Panc1 (cell line): Measurements from ENCODE around the gene TPI1. TPM values are rescaled to one million over a fixed set of nuclear protein-coding genes. Genes with fewer than 3 reads are reported as not detected.

ENCODE experiments used
- ATAC-seq: fragments of 200-7000 bp; cut with Tn5 transposase; 2 replicates; pipeline ENCODE4 v1.9.1; 2020; ENCODE audit warnings: mild to moderate bottlenecking, moderate library complexity
- BruUV-seq: library from RNA; stranded (reverse); fragments of 400-500 nt; replicated peaks from 2 replicates; lab custom pipeline; 2021; lab: Mats Ljungman, UMichigan
- CTCF ChIA-PET: fragments of 300-600 bp; sonication (Branson Sonifier 250); formaldehyde crosslinking; loops from one replicate; lab custom pipeline; 2022; ENCODE audit warnings: antibody characterized with exemption; lab: Charles Lee
- POLR2A ChIA-PET: fragments of 300-600 bp; sonication (Branson Sonifier 250); formaldehyde crosslinking; loops from one replicate; lab custom pipeline; 2022; ENCODE audit warnings: antibody characterized with exemption; lab: Charles Lee
- DNase-seq: peaks from one replicate; pipeline ENCODE4 v3.0.0-alpha.2; 2010; ENCODE audit warnings: low read depth, low spot score
- H3K27ac ChIP-seq: 2 replicates; pipeline ENCODE4 v1.5.1; 2011; ENCODE audit warnings: mild to moderate bottlenecking, low read length, inconsistent platforms
- H3K27me3 ChIP-seq: fragments of 200-500 bp; sonication (Bioruptor generic); 2 replicates; pipeline ENCODE4 v1.6.0; 2014; ENCODE audit warnings: low read length, inconsistent platforms; ENCODE audit not compliant: control insufficient read depth, insufficient read depth
- H3K36me3 ChIP-seq: fragments of 200-500 bp; sonication (Bioruptor generic); 2 replicates; pipeline ENCODE4 v1.5.1; 2014; ENCODE audit warnings: inconsistent platforms, mild to moderate bottlenecking, low read length, moderate library complexity; ENCODE audit not compliant: control insufficient read depth, insufficient read depth
- H3K4me1 ChIP-seq: 2 replicates; pipeline ENCODE4 v1.5.1; 2011; ENCODE audit warnings: inconsistent platforms, mild to moderate bottlenecking, low read length, moderate library complexity; ENCODE audit not compliant: control insufficient read depth, insufficient read depth
- H3K4me3 ChIP-seq, 2 experiments: 2 replicates each; pipeline ENCODE4 v1.5.1; 2011 to 2012; ENCODE audit warnings: low read depth in 2 of 2, low read length in 2 of 2, mild to moderate bottlenecking in 2 of 2, inconsistent platforms in 1 of 2, moderate library complexity in 1 of 2
- H3K9me3 ChIP-seq: fragments of 200-500 bp; sonication (Bioruptor generic); 2 replicates; pipeline ENCODE4 v1.5.1; 2014; ENCODE audit warnings: low read depth, mild to moderate bottlenecking, inconsistent platforms, low read length, moderate library complexity; ENCODE audit not compliant: control insufficient read depth, insufficient read depth
- POLR2AphosphoS5 ChIP-seq: IDR thresholded peaks from 2 replicates; pipeline ENCODE4 v1.6.1; 2012; ENCODE audit warnings: mild to moderate bottlenecking, low read depth, low read length, moderate library complexity
- REST ChIP-seq, 2 experiments: IDR thresholded peaks; 2 replicates each; pipeline ENCODE4 v1.6.1; 2011 to 2012; ENCODE audit warnings: low read depth in 2 of 2, control low read depth in 1 of 2, low read length in 1 of 2, mild to moderate bottlenecking in 1 of 2, moderate library complexity in 1 of 2; ENCODE audit not compliant: insufficient read depth in 1 of 2
- SIN3A ChIP-seq: IDR thresholded peaks from 2 replicates; pipeline ENCODE4 v1.6.1; 2012; ENCODE audit warnings: low read depth, mild to moderate bottlenecking, low read length, moderate library complexity, borderline replicate concordance; ENCODE audit not compliant: insufficient read depth
- TCF7L2 ChIP-seq: IDR thresholded peaks from 2 replicates; pipeline ENCODE4 v1.6.1; 2011; ENCODE audit warnings: mild to moderate bottlenecking, low read depth, low read length, inconsistent platforms
- in situ Hi-C: cut with HindIII; loops from 2 replicates; pipeline ENCODE4 v1.10.0; 2016; ENCODE audit warnings: low sequenced_read_pairs, low pct_unique_long_range_greater_than_20kb
- intact Hi-C: fragments of 100-400 bp; cut with micrococcal nuclease; formaldehyde crosslinking; loops from one replicate; pipeline ENCODE4 v1.10.0; 2022; ENCODE audit not compliant: unreplicated experiment
- total RNA-seq: library from RNA; stranded (reverse); gene quantifications from one replicate; pipeline ENCODE4 v1.2.1, GENCODE V29; 2021; ENCODE audit not compliant: unreplicated experiment

Gene TPI1
- total RNA-seq, 1 experiment from 2014 or later: 693 TPM

GRCh38 chr12:6851153-6851920 is 16.0 kb upstream of the TPI1 start, which contains the start of gene CDCA3:
Gene CDCA3, minus strand, starts transcription at chr12:6851286. Its CDS starts 334 bp downstream, at chr12:6850952.
- BruUV-seq: no TSS peak
- H3K4me1 ChIP-seq: peaks cover 15% of the 10 kb centered on the region

GRCh38 chr12:6851921-6852650 is 15.2 kb upstream of the TPI1 start, which contains the start of gene USP5:
Gene USP5, plus strand, starts transcription at chr12:6852150. Its CDS starts 30 bp downstream, at chr12:6852180.
- Histone ChIP-seq H3K36me3 (peaks cover 10% of the 10 kb centered on the region), H3K27me3 (no peaks in the 10 kb centered on the region), H3K9me3 (no peaks in the 10 kb centered on the region), H3K4me1 (peaks cover 15% of the 10 kb centered on the region), H3K4me3 (peak within 1 kb of the TSS; percentile 75 to 89), H3K27ac (peak within 1 kb of the TSS; percentile 94)
- CTCF ChIA-PET: interaction anchor here (0.6 to 1.0 kb wide), 4 partner anchors 17 to 306 kb away, joined by 3 to 5 read pairs (median 4); no protein-coding TSS in a partner anchor
- in situ Hi-C loops: no loop called here
- BruUV-seq: TSS peak; percentile 92
- intact Hi-C loops: no loop called here
- peak; percentile 98 for DNase-seq
- POLR2A ChIA-PET: interaction anchor here (0.5 to 1.1 kb wide), 4 partner anchors 15 to 191 kb away, joined by 4 to 7 read pairs (median 5); partner anchors contain the start of gene TPI1
- peak; percentile 91 for ATAC-seq
- TF ChIP-seq POLR2AphosphoS5: peak; percentile 76; the same call in 1 of the 2 replicates
- TF ChIP-seq SIN3A: 0 out of 2 replicates have a peak, but pooled peaks have one; percentile 49
- no peak for TF ChIP-seq TCF7L2
- TF ChIP-seq REST (IDR thresholded peaks at IDR 0.05; ENCODE audit: insufficient read depth in 1 of 2, low read depth in 2 of 2, low read length in 1 of 2): no peak

More at GRCh38 chr12:6851153-6851920, 16.0 kb upstream of the TPI1 start, which contains the start of gene CDCA3:
- in situ Hi-C loops (no loop called here), intact Hi-C loops (no loop called here)
- ATAC-seq (peak; percentile 84), DNase-seq (peak; percentile 84)
- Histone ChIP-seq H3K27ac (peak within 1 kb of the TSS; percentile 94), H3K9me3 (no peaks in the 10 kb centered on the region), H3K4me3 (peak within 1 kb of the TSS; percentile 75 to 89), H3K36me3 (peaks cover 10% of the 10 kb centered on the region), H3K27me3 (no peaks in the 10 kb centered on the region)
- POLR2A ChIA-PET: interaction anchor here (0.5 to 1.1 kb wide), 3 partner anchors 16 to 128 kb away, joined by 3 to 5 read pairs (median 3); partner anchors contain the start of gene COPS7A
- no peak; the same call in none of the 2 replicates for TF ChIP-seq POLR2AphosphoS5
- TF ChIP-seq SIN3A: peak; percentile 87
- TF ChIP-seq TCF7L2: no peak
- CTCF ChIA-PET: interaction anchor here (0.6 to 1.0 kb wide), 3 partner anchors 17 to 109 kb away, joined by 3 to 5 read pairs (median 4); no protein-coding TSS in a partner anchor
